ENCODE results near the gene PRKCZ.
A peak's percentile ranks its signal among the peaks of the same experiment; 100 is the strongest.

PRKCZ gene

DNA sequence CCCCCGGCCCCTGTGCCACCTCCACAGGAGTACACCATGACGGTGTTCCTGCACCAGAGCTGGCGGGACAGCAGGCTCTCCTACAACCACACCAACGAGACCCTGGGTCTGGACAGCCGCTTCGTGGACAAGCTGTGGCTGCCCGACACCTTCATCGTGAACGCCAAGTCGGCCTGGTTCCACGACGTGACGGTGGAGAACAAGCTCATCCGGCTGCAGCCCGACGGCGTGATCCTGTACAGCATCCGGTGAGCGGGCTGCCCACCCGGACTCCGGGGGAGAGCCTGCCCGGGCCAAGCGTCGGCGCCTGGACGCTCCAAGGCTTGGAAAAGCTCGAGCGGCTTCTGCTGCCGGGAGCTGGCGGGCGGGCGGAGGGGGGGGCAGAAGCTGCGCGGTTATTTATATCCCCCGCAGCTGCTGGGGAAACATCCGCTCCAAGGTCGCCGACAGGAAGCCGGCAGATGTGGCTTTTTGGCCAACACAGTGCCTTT, 24.7 kb upstream of the PRKCZ start:
- DNase-seq: no peak

DNA sequence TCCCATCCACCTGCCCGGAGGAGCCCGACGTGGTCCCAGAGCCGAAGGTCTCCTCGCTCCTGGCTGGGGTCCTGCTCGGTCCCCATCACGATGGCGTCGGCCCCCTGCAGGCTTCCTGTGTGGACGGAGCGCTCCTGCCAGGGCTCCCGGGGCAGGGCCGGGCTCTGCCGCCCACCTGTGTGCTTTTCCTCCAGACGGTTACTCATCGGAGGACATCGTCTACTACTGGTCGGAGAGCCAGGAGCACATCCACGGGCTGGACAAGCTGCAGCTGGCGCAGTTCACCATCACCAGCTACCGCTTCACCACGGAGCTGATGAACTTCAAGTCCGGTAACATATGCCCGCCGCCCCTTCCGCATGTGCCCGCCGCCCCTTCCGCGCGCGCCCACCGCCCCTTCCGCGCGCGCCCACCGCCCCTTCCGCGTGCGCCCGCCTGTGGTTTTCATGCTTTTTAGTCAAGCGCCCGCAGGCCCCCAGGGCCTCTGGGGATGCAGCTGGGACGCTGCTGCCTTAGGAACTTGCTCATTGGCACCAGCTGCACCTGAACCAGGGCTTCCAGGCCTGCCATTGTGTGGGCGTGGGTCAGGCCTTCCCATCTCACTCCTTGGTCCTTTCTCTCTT, 22.1 kb upstream of the PRKCZ start:
- no peak for DNase-seq

DNA sequence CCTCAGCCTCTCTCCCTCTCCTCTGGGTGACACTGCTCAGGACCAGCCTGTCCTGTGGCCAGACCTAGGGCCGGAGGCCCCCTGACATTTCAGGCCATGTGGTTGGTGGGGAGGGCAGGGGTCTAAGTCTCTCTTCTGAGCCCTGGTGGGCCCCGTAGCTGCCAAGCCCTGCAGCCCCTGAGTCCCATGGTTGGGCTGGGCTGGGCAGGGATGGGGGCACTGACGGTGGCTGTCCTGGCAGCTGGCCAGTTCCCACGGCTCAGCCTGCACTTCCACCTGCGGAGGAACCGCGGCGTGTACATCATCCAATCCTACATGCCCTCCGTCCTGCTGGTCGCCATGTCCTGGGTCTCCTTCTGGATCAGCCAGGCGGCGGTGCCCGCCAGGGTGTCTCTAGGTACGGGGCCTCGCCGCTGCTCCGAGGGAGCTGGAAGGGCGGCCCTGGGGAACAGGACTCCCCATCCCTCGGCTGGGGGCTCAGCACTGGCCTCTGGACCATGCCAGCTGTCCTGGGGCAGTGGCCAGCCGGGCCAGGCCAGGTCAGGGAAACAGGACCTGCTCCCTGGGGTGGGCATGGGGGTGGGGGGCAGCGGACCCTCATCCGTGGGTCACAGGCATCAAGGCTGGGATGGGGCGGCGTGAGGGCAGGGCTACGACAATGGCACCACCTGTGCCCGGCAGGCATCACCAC, 21.2 kb upstream of the PRKCZ start:
- no peak for DNase-seq

DNA sequence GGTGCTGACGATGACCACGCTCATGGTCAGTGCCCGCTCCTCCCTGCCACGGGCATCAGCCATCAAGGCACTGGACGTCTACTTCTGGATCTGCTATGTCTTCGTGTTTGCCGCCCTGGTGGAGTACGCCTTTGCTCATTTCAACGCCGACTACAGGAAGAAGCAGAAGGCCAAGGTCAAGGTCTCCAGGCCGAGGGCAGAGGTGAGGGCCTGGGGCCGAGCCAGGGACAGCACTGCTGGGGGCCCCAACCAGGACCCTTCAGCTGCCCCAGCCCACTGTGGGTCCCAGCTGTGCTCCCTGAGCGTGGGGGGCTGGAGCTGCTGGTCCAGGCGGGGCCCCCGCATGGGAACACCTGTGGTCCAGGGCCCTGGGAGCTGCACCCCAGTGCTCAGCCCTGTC, 20.6 kb upstream of the PRKCZ start:
- no peak for DNase-seq

DNA sequence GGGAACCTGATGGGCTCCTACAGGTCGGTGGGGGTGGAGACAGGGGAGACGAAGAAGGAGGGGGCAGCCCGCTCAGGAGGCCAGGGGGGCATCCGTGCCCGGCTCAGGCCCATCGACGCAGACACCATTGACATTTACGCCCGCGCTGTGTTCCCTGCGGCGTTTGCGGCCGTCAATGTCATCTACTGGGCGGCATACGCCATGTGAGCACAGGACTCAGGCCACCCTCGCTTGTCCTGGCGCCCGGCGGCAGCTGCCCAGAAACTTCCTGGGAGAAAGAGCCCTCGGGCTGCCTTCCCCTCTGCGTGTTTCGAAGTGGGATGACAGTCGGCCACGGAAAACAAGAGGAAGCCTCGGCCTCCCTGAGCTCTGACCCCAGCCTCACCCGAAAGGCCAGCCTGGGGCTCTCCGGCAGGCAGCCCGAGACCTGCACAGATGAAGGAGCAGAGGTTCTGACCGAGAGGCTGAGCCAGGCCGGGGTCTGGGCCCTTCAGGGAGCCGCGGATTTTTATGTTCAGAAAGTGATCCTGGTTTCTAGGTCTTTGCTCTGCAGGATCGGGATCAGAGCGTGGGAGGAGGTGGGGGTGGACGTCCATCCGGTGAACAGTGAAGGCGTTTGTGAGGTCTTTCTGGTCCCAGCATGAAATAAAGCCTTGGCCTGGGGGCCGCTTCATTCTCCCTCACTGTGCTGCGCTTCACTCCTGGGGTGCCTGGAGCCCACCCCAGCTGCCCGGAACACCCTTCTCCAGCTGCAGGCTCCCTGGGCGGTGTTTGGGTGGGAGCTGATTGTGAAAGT, 19.9 kb upstream of the PRKCZ start:
- DNase-seq: no peak

DNA sequence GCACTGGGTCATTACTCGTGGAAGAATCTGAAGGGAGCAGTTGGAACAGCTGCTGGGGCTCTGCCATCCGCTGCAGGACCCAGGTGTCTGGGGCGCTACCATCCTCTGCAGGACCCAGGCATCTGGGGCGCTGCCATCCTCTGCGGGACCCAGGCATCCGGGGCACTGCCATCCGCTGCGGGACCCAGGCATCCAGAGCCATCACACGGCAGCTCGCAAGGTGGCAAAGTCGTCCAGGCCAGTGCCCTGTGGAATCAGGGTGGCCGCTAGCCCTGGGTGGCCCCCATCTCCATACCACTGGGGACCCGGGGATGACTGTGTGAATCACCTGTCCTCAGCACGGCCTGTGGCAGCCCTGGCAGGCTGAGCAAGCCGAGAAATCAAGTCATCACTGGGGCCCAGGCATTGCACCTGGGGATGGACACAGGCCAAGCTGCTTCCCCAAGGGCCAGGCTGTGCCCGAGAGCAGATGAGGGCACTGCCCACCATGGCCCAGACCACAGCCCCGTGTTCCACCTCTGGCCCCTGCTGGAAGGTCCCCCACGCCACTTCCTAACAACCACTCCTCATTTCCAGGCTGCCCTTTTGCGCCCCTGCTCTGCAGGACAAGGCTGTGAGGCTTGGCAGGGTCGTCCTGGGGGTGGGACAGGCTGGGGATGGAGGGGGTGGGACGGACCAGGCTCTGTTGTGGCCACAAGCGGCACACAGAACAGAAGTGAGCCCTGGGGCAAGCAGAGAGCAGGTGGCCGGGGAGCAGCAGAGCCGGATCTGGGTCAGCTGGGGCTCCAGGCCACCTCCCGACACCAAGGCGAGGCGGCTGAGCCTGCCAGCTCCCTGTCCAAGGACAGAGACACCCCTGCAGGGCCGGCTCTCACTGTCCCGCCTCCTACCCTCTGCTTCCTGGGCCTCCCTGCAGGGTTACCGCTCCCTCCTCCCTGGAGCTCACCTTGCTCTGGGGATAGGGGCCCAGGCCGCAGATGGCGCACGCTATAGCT, 18.4 kb upstream of the PRKCZ start:
- DNase-seq: no peak

DNA sequence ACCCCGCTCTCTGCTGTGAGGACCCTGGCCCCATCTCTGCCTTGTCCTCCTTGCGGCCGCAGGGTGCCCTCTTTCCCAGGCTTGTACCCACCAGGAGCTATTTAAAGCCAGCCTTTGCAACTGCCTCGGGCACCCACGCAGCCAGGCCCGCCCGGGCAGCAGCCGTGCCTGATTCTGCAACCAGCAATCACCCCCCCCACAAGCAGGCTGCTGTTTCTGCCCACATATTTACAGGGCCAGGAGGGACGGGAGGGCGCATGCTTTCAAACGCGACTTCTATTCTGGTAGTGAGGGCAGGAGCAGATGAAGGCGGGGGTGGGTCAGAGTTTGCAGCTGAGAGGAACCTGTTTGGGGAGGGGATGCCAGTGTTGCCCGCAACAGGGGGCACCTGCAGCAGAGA, 17.5 kb upstream of the PRKCZ start:
- no peak for DNase-seq

DNA sequence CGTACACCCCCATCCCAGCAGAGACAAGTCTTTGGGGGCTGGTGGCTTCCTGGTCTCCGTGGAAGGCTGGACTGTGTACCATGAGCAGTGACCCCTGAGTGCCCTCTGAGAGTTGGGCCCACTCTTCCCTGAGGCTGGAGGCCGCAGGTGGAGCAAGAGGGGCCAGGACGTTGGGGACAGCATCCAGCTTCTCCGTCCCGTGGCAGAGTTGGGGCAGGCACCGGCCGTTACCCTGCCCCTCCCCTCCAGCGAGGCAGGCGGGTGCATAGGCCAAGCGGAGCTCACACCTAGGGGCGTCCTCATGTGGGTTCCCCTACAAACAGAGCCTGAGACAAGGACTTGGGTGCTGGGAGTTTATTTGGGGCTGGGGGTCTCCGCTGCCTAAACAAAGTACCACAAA, 17.0 kb upstream of the PRKCZ start:
- no peak for DNase-seq

DNA sequence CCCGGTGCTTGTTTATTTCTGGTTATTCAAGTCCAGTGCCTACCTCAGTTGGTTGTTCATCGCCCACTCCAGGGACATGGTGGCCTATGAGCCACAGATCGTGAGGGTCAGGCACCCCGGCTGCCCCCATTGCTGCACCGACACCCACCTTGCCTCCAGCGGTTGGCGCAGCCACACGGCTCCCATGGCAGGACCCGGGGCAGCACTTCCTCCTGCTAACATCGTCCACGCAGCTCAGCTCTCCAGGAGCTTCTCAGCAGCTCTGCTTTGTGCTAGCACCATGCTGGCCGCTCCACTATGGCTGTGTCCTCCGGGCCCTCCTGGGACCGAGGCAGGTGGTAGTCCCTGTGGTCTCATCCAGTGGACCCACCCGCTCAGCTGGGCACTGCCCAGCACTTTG, 13.9 kb upstream of the PRKCZ start:
- DNase-seq: no peak

DNA sequence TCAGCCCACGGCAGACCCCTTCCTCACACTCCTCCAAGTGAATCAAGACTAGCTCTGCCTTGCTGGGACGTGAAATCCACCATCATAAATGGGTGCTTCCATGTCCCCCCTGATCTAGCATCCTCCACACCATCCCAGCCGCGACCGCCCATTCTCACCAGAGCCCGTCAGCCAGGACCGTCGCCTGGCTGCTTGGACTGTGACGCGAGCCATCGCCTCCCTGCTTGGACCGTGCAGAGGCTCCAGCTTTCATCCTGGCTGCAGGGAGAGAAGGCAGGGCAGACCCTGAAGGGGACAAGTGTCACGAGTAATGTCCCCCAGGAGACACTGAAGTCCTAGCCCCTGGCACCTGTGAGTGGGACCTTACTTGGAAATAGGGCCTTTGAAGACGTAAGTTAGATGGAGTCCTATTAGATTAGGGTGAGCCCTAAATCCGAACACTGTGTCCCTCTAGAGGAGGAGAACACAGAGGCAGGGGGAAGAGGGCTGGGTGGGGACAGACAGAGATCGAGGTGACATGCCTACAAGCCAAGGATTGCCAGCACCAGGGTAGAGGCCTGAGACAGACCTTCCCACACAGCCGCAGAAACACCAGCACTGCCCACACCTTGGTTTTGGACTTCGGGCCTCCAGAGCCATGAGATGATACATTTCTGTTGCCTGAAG, 12.8 kb upstream of the PRKCZ start:
- no peak for DNase-seq

DNA sequence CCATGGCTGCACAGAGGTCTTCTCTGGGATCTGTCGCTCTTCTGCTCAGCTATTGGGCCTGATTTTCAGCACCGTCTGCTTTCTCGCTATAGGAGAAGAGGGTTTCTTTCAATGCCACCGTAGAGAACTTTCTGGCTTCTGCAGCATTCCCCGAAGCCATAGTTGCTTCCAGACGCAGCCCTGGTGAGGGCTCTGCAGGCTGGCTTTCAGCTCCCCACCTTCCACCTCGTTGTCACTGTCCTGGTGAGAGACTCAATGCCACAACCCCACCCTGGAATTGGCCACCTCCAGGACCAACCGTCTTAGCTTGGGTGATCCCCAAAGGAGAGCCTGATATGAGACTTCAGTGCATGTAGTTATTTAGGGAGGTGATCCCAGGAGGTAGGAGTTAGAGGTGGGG, 12.0 kb upstream of the PRKCZ start:
- no peak for DNase-seq

DNA sequence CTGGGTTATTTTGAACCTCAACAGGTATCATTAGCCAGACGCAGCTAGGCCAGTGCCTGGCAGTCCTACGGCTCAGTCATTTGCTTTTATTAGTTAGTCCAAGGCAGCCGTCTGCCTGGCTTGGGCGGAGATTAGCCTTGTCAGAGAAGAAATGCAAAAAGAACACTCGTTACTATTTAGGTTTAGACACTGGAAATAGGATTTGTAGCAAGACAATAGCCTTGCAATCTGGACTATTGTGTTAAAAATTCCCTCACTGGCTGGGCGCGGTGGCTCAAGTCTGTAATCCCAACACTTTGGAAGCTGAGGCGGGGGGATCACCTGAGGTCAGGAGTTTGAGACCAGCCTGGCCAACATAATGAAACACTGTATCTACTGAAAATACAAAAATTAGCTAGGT, 11.0 kb upstream of the PRKCZ start:
- no peak for DNase-seq

DNA sequence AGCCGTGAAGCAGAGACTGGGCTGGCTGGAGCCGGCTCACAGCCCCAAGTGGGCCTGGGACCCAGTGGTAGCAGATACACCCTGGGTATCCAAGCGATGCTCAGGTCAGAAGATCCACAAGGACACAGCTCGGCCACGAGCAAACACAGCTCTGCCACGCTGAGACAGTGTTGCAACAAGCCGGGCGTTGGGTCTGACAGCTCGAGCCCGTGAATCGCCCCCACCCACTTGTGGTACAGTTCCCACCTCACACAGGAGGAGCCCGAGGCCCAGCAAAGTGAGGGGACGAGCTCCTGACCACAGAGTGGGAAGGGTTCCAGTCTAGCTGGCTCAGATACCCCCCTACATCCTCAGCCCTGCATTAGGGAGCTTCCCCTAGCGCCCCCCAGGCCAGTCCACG, 8.9 kb upstream of the PRKCZ start:
- no peak for DNase-seq

DNA sequence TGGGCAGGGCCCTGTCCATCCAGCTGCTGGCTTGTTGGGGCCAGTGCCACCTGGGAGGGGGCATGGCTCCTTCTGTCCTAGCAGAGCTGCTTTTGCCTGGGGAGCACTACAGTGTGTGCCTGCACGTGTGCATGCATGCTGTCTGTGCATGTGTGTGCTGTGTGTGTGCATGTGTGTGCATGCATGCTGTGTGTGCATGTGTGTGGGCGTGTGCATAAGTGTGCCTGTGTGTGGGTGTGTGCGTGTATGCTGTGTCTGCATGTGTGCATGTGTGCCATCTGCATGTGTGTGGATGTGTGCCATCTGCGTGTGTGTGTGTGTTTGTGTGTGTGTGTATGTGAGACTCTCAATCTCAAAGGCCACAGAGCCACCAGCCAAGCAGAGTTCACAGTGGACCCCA, 8.3 kb upstream of the PRKCZ start:
- DNase-seq: no peak

DNA sequence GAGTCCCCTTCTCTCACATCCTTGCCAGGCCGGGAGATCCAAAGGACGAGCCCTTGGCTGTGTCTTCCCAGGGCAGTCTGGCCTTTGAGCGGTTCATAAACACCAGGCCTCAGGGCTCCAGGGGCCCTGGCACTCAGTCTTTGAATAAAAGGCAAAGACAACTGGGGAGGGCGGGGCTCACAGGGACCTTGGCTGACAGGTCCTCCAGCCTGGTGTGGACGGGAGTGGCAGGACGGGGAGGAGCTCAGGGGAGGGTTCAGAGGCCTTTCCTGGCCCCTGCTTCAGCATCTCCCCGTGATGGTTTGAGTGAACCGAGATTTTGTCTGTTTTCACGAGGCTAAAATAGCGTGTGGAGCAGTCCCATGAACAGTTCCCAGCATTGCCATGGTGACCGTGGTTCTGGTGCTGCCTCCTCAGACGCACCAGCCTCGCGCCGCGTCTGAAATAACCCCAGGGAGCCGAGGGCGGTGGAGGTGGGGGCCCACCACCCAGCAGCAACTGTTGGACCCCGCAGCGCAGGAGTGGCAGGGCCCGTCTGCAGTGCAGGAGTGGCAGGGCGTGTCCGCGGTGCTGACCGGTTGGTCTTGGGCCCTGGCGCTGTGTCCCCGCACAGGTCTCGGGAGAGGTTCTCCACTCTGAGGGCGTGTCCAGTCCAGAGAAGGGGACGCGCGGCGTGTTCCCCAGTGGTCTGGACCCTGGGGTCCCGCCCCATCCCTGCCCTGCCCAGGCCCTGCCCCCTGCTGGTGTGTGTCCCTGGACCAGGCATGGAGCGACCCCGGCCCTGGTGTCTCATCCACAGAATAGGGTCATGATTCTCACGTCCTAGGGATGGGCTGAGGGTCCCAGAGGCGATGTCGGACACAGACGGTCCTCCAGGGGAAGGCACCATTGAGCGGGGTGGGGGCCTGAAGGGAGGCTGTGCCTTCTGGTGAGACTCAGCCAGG, 7.1 kb upstream of the PRKCZ start:
- no peak for DNase-seq

DNA sequence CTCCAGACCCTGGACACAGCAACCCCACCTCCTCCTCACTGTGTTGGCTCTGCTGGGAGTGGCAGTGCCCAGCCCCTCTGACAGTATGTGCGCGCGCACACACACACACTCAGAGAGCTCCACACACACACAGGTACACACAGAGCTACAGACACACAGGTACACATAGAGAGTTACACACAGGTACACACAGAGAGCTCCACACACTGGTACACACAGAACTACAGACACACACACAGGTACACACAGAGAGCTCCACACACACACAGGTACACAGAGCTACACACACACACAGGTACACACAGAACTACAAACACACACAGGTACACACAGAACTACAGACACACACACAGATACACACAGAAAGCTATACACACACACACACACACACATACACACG, 6.3 kb upstream of the PRKCZ start:
- DNase-seq: no peak

DNA sequence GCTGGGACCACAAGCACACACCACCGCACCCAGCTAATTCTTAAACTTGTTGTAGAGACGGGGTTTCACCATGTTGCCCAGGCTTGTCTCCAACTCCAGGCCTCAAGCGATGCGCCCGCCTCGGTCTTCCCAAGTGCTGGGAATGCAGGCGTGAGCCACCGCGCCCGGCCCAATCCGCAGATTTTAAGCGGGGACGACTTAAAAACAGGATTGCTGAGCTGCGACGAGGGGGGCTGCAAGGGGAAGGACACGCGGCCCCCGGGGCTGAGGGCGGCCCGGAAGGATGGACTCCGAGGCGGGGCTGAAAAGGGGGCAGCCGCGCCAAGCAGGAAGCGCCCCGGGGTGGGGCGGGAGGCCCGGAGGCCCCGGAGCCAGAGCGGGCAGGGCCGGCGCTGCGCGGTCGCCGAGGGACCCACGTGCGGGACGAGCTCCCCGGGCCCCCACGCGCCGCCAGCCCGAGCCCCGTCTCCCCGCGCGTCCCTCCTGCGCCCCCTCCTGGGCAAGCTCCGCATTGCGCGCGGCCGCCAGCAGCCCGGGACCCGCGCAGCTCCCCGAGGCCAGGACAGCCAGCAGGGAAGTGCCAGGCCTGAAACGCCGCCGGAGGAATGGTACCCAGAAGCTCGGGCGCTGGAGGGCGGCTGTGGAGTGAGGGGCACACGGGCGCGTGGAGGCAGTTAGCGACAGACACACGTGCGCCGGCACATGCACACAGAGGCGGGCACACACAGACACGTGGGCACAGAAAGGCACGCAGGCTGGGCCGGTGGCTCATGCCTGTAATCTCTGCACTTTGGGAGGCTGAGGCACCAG, 5.5 kb upstream of the PRKCZ start:
- DNase-seq: peak; percentile 66 to 88 (median 81)

DNA sequence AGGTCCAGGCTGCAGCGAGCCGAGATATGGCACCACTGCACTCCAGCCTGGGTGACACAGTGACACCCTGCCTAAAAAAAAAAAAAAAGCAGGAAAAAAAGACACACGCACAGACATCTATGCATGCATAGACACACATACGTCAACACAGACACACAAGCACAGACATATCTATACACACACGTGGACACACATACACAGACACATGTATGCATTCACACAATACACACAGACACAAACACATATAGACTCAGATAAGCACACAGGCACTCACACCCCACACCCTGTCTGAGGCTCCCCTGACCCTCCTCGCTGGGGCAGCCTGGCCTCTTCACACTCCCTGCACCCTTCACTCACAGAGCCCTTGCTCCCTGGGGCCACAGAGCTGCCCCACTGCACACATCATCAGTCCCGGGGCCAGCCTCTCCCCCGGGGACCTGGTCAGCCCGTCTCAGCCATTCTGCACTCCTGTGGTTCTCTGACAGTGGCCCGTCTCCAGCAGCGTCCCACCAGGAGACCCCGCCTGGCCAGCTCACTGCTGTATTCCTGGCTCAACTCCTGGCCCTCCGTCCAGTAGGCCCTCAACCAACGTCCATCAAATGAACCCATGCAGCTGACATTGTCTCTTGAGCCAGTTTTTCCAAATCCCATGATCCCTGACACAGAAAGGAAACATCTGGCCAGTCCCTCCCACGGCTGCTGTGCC, 4.6 kb upstream of the PRKCZ start:
- no peak for DNase-seq

DNA sequence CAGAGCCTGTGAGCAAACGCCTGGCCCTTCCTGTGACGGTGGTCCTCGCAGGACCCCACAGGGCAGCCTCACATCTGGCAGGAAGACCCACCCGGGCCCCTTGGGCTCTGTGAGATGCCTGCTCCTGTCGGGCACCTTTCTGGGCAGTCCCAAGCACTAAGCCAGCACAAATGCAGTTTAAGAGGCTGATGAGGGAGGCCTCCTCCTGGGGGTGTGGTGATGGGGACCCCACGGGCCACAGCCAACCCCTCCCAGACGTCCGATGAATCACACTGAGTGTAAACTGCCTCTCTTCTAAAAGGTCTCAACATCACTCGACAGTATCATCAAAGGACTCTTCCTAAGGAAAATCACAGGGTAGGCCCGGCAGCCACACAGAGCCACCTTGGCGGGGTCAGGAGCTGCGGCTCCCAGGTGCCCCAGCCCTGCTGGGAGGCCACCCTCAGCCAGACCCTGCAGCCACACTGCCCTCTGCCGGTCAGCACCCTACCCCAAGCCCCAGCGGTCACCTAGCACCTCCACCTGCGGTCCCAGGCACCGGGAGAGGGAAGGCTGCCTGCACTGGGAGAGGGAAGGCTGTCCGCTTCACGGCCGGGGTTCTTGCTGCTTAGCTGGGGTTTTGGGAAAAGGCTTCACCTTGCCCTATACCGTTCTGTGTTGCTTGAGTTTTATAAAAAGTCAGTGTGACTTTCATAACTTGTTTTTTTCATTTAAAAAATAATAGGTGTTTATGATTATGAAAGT, 3.9 kb upstream of the PRKCZ start:
- DNase-seq: peak; percentile 40 to 66 (median 48)
